GM10266 (cell line): ENCODE results near the gene KCNMB1.

ENCODE experiments used
- DNase-seq: peaks from one replicate; pipeline ENCODE4 v3.0.0; 2012; ENCODE audit errors: extremely low spot score
- TF ChIP-seq, protein P1 (sequence below): IDR thresholded peaks from 2 replicates; pipeline ENCODE4 v1.5.1; 2012; ENCODE audit warnings: mild to moderate bottlenecking, low read depth; ENCODE audit not compliant: control insufficient read depth, insufficient read depth; ENCODE audit errors: missing control alignments

KCNMB1 gene

DNA sequence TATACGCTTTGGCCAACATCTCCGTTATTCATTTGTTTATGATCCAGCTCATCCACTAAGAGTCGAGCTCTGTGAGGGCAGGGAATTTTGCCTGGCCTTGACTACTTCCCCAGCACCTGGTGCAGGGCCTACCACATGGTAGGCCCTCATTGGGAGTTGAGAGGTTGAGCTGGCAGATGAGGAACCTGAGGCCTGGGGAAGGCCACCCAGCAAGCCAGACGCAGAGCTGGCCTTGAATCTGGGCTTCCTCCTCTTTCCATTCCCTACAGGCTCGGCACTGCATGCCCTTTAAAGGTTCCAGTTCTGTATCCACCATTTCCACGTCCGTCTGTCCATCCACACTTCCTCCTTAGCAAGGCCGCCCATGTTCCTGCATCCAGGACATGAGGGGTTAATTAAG lies 24.2 kb downstream of the KCNMB1 start:
- no peak for DNase-seq
- TF ChIP-seq, protein P1, sequence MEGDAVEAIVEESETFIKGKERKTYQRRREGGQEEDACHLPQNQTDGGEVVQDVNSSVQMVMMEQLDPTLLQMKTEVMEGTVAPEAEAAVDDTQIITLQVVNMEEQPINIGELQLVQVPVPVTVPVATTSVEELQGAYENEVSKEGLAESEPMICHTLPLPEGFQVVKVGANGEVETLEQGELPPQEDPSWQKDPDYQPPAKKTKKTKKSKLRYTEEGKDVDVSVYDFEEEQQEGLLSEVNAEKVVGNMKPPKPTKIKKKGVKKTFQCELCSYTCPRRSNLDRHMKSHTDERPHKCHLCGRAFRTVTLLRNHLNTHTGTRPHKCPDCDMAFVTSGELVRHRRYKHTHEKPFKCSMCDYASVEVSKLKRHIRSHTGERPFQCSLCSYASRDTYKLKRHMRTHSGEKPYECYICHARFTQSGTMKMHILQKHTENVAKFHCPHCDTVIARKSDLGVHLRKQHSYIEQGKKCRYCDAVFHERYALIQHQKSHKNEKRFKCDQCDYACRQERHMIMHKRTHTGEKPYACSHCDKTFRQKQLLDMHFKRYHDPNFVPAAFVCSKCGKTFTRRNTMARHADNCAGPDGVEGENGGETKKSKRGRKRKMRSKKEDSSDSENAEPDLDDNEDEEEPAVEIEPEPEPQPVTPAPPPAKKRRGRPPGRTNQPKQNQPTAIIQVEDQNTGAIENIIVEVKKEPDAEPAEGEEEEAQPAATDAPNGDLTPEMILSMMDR, result no peak

DNA sequence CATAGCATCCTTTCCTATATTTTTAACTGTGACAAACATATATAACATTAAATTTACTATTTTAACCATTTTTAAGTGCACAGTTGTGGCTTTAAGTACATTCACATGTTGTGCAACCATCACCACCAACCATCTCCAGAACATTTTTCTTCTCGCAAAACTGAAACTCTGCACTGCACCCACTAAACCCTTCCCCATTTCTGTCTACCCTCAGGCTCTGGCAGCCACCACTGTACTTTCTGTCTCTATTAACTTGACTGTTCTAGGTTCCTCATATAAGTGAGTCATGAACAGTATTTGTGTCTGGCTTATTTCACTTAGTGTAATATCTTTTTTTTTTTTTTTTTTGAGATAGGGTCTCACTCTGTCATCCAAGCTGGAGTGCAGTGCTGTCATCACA lies 25.5 kb downstream of the KCNMB1 start:
- no peak for DNase-seq
- TF ChIP-seq, protein P1, result no peak

DNA sequence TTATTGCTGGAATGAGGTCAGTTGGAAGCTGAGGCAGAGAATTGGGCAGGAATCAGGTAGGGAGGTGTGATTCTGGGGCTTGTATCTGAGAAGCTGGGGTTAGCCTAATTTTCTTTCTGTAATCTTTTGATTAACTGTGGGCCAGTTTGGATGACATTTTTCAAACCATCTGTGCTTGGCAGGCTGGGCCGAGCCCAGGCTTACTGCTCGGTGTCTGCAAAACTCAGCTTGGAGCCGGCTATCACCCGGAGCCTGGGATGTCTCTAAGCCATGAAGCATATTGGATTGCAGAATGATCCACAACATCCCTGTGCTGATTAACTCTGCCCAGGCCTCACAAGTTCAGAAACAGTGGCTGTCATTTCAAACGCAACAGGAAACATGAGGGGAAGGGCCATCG lies 26.5 kb downstream of the KCNMB1 start:
- TF ChIP-seq, protein P1, result no peak
- DNase-seq, result no peak

DNA sequence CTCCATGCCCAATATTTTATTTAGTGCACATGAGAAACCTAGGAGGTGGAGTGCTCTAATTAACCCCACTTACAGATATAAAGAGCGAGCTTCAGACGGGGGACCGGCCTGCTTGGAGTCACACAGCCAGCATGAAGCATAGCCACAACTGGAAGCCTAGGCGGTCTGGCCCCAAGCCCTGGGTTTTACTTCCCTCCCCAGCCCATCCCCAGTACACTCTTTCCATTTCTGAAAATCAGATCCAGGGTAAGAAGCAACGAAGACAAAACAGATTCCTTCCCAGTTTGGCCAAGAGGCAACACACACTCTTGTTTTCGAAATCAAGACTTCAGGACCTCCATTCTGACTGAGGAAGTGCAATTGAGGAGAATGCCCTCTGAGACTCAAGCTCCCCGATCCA lies 27.1 kb downstream of the KCNMB1 start:
- TF ChIP-seq, protein P1, result no peak
- no peak for DNase-seq

DNA sequence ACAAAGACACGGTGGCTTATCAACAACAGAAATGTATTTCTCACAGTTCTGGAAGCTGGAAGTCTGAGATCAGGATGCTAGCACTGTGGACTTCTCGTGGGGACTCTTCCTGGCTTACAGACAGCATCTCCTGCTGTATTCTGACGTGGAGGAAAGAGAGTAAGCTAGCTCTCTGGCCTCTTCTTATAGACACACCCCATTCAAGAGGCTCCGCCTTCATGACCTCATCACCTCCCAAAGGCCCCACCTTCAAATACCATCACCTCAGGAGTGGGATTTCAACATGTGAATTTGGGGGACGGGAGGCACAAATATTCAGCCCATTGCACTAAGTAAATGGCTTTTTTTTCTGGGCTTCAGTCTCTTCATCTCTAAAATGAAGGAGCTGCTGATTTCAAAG lies 27.6 kb downstream of the KCNMB1 start:
- no peak for DNase-seq
- TF ChIP-seq, protein P1, result no peak

DNA sequence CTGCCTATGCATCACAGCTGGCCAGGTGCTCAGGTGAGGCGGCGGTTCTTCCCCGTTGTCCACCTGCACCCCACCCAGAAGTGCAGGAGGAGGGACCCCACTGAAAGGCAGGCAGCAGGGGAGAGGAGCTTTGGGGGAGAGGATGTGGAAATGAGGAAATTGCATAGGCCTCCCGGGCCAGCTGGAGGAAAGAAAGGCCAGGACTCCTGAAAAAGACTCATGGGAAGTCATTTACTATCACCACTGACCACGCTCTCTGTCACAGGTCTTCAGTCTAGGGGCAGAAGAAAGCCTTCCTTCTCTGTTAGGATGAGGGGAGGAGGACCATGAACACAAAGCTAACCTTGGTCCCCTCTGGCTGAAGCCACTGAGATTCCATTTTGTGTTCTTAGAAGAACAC lies 28.1 kb downstream of the KCNMB1 start:
- TF ChIP-seq, protein P1, result no peak
- DNase-seq, result no peak

DNA sequence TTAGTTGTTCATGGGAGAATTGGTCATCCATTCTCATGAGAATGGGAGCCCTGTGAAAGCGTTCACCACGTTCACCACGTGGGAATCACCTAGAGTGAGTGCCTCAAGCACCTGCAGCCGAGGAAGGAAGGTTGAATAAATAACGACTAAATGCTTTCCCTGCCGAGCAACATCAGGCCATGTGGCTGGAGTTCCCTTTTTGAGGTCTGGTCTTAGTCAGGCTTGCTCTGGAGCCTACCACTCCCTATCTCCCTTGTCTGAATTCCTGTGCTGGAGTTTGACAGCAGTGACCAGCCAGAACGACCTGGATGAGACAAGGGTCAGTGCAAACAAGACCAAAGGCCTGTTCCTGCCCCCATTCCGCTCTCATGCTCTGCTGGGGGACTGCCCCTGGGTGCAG lies 28.5 kb downstream of the KCNMB1 start:
- TF ChIP-seq, protein P1, result no peak
- no peak for DNase-seq

DNA sequence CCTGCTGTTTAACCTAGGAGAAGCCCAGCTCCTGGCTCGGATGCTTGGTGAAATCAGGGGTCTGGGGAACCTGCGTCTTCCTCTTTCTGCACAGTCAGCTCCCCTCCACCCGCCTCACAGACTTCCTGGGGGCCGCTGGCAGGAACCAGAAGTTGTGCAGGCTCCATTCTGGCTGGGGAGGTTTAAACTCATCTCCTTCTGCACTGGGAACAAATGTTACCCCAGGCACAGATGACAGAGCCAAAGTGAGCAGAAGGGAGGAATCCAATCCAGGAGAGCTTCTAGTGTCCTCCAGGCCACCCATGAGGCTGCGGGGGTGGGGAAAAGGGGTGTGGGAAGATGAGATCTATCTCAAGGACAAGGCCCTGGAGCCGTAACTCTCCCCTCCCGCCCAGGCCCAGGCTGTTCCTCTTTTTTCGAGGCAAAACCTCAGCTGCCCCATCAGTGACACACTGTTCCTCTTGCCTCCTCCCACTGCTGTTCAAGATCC lies 31.2 kb downstream of the KCNMB1 start:
- no peak for DNase-seq

More for the DNA sequence above, 31.2 kb downstream of the KCNMB1 start:
- TF ChIP-seq, protein P1, result no peak
